HG03432 (cell line): Measurements from ENCODE around the gene BRD3OS.

Source experiments
- ATAC-seq: cut with Tn5 transposase; IDR thresholded peaks from one replicate; pipeline ENCODE4 v1.9.1; 2021; ENCODE audit warnings: mild to moderate bottlenecking, moderate library complexity; ENCODE audit not compliant: unreplicated experiment

BRD3OS gene

GRCh38 chr9:134049236-134049635, 24.0 kb downstream of the BRD3OS start:
- ATAC-seq, result no peak

DNA sequence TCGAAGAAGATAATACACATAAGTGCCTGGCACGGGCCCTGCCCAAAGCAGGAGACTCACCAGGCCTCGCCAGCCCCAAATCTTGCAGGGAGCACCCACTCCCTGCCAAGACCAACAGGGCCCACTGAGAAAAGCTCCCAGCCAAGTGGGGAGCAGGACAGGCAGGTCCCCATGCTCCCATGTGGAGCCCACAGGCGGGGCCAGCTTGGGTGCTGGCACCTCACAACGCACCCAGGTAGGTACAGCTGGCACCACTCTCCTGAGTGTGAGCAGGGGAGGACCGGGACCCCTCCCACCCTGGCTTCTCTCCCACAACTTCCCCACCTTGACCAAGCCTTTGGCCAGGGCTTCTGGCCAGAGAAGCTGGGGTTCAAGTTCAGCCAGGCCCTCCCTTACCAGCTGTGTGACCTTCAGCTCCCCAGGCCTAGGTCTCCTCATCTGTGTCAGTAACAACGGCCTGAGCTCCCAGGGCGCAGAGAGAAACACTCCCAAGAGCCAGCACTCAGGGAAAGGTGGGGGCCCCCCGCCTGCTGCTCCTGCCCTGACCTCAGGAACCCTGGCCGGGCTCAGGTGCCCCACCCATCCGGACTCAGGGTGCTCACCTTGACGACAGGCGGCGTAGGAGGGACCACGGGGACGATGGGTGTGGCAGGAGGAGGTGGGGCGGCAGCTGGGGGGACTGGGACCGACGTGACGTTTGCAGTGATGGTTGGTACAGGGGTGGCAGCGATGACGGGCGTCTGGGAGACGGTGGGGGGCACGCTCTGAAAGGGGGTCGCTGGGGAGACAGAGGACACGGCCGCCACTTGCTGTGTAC, 24.7 kb downstream of the BRD3OS start:
- no peak for ATAC-seq

DNA sequence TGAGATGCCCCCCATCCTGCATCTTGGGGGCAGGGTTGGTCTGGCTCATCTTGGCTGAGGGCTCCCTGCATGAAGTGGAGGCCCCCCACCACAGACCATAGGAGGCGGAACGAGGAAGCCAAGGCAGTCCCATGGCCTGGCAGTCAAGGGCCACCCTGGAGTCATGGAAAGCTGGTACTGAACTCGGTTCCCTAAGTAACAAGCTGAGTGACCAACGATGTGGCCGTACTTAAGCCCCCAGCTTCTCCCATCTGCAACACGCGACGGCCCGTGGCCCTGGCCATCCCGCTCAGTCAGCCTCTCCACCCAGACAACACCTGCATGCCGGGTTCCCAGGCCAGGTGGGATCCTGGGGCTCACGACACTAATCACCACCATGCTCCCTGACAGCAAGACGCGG, 25.4 kb downstream of the BRD3OS start:
- no peak for ATAC-seq

GRCh38 chr9:134051319-134051718, 26.0 kb downstream of the BRD3OS start:
- no peak for ATAC-seq

DNA sequence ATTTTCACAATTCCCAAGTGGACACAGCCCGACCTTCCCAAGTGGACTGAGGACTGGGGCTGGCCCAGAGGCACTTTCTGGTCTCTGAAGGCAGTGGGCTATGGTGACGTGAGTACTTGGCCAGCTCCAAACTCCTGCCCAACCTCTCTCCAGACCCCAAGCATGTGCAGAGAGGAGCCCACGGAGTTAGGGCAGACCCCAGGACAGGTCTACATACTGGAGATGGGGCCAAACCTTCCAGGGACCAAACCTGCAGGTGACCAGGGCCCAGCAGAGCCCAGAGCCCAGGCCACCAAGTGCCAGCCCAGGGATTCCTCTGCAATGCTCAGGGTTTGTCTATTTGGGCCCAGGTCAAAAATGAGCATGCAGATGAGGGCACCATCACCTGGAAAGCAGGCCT, 27.2 kb downstream of the BRD3OS start:
- no peak for ATAC-seq

- ATAC-seq, result no peak
These were observed 27.7 kb downstream of the BRD3OS start for GRCh38 chr9:134052941-134053340.

- no peak for ATAC-seq
These were observed 28.2 kb downstream of the BRD3OS start for GRCh38 chr9:134053401-134053871.

GRCh38 chr9:134053941-134054761, 28.9 kb downstream of the BRD3OS start:
- no peak for ATAC-seq

- no peak for ATAC-seq
These were observed 29.9 kb downstream of the BRD3OS start for GRCh38 chr9:134054891-134055811.

DNA sequence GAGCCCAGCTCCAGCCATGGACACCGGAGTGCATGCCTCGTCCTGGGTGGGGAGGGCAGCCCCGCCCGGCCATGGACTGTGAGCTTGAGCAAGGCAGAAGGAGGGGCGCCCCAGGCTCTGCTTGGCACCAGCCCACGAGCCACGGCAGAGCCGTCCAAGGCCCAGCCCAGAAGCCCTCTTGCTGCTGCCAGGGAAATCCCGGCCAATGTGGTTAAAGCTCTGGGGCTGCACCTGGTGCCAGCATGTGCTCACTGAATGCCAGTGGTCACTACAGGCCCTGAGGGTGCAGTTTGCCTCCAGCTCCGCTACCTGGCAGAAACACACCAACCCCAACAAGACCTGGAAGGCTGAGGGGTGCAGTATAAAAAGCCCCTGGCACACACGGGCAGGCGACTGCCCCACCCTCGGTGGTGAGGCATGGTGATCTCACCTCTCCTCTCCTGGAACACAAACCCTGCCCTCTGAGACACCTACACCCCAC, 30.7 kb downstream of the BRD3OS start:
- ATAC-seq, result no peak

- ATAC-seq, result no peak
These were observed 31.4 kb downstream of the BRD3OS start for GRCh38 chr9:134056483-134057306.

DNA sequence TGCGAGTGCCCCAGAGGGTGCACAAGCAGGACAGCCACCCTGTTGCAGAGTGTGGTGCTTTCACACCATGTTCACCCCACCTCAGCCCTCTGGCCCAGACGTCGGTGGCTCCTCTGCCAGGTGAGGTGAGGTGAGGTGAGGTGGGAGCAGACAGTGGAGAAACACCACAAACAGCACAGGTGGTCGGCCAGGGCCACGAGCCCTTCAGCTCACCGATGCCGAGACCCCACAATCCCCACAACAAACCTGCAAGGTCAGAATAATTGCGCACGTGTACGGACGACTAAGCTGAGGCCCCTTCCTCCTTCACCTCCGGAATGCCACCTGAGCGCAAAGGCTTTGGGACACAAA, 32.0 kb downstream of the BRD3OS start:
- no peak for ATAC-seq

DNA sequence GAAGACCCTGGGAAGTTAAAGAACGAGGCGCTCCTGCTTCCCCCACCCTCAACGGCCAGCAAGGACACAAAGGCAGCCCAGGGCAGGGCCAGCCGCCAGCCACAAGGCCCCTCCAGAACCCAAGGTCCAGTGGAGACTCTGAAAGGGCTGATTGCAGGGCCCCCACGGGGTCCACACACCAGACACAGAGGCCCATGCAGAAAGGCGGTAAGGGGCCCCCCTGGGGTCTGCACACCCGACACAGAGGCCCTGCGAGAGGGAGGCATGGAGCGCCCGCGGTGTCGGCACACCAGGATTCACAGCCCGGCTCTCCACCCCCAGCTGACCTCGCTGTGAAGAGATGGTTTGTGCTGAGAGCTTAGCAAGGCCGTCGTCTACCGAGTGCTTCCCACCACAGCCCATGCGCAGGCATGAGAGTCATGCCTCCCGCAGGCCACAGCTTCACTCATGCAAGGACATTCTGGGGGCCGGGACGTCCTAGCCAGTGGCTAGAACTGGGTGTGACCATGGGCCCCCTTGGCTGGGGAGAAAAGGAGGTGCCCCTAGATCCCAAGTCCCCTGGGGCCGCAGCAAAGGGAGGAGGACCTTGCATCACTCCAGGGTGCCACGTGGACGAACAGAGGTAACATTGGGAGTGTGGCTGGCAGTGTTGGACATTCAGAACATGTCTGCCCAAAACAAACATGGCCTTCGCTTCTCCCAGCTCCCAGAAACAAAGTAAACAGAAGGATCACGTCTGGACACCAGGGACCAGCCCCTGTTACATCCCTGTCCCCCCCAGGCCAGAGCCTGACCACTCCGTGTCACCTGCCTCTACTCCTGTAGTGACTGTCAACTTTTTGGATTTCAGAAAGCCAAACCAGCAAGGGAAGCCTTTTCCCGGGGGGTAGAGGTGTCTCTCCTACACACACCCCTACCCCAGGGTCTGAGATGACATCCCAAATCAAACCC, 32.7 kb downstream of the BRD3OS start:
- no peak for ATAC-seq

DNA sequence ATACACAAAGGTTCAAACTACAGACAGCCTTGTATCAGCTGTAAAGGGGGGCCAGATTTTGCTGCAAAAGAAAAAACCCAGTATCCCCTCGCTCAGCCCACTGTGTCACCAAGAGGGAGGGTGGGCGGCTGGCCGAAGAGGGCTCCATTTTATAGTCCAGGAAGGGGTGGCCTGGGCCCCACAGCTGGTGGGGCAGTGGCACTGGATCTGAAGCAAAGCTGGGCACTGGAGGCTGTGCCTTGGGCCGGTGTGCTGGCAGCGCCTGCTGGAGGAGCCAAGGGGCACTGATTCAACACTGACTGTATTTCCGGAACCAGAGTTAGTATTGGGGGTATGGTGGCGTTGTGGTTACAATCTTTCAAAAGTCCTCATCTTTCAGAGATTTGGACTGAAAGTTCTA, 33.4 kb downstream of the BRD3OS start:
- no peak for ATAC-seq

GRCh38 chr9:134059188-134059641, 33.9 kb downstream of the BRD3OS start:
- no peak for ATAC-seq

DNA sequence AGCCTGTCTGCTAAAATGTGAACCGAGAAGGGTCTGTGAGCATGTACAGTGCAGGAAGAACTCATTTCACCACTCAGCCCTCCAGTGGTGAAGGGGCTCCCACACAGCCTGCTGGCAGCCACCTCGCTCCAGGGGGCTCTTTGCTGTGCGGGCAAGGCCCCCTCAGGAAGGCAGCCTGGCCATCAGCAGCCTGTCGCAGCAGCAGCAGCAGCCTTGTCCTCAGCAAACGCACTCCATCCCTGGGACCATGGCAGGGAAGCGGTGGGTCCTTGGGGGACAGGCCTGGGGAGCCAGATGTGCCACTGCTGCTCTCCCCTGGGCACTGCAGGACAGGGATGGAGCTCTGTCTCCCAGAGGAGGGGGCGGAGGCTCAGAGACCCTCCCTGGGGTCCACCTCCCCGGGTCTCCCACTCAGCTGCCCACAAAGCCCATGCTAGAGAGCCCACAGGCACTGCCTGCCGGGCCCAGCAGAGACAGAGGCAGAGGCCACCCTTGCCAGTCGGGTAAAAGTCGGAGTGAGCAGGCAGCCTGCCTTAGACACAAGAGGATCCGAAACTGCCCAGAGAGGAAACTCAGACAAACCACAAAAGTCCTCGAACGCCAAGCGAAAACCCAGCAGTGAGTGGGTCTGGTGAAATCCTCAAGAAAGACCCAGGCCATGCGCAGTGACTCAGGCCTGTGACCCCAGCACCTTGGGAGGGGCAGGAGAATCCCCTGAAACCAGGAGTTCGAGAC, 34.5 kb downstream of the BRD3OS start:
- ATAC-seq, result peak; percentile 74

DNA sequence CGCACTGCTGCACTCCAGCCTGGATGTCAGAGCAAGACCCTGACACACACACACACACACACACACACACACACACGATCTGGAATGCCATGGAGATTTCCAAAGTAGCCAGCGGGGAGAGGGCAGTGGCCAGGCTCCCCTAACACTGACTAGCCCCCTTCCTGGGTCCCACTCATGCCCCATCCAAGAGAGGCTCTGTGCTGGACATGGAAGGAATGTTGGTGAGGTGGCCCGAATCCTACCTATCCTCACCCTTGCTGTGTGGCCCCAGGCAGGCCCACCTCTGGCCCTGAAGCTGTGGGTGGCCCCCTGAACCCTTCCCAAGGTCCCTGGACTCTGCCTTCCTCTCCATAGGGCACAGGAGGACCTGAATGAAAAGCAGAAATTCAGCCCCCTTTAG, 35.3 kb downstream of the BRD3OS start:
- ATAC-seq, result no peak

- ATAC-seq, result no peak
These were observed 35.9 kb downstream of the BRD3OS start for GRCh38 chr9:134061019-134061687.
